Measurements from ENCODE around the gene MRC2. TPM values are rescaled to one million over a fixed set of nuclear protein-coding genes. Genes with fewer than 3 reads are reported as not detected.

MRC2 gene
- polyA plus RNA-seq, 1 experiment = 271 TPM

- Histone ChIP-seq H3K4me3 (ENCODE audit: low read depth, low read length) (no peak overlapping the region), H3K36me3 (ENCODE audit: control insufficient read depth, insufficient read depth, low read length) (no peaks in the 10 kb centered on the region), H3K27me3 (ENCODE audit: control insufficient read depth, insufficient read depth, low read length) (no peaks in the 10 kb centered on the region)
- no peak for TF ChIP-seq CTCF (IDR thresholded peaks at IDR 0.05; ENCODE audit: insufficient read depth, low read depth, low read length)
- ChIA-PET POLR2A (no interaction called here), CTCF (interaction anchor here (0.6 to 0.8 kb wide), 2 partner anchors 105 to 261 kb away, joined by 3 read pairs; no protein-coding TSS in a partner anchor)
- no peak for DNase-seq (ENCODE audit: low read depth)
Observed at GRCh38 chr17:62707425-62707739, 79.9 kb downstream of the MRC2 start.

- CTCF ChIA-PET = no interaction called here
- no peak overlapping the region for H3K4me3 ChIP-seq (ENCODE audit: low read depth, low read length)
- no peaks in the 10 kb centered on the region for H3K36me3 ChIP-seq (ENCODE audit: control insufficient read depth, insufficient read depth, low read length)
- POLR2A ChIA-PET = no interaction called here
- DNase-seq (ENCODE audit: low read depth) = no peak
- TF ChIP-seq CTCF (IDR thresholded peaks at IDR 0.05; ENCODE audit: insufficient read depth, low read depth, low read length) = no peak
- H3K27me3 ChIP-seq (ENCODE audit: control insufficient read depth, insufficient read depth, low read length) = no peaks in the 10 kb centered on the region
Observed at GRCh38 chr17:62708587-62708986, 81.1 kb downstream of the MRC2 start.

GRCh38 chr17:62712171-62712581, 84.7 kb downstream of the MRC2 start:
- DNase-seq (ENCODE audit: low read depth) = no peak
- ChIA-PET POLR2A (no interaction called here), CTCF (interaction anchor here (1.7 kb wide), 2 partner anchors 8 to 695 kb away, joined by 4 to 7 read pairs; no protein-coding TSS in a partner anchor)
- Histone ChIP-seq H3K36me3 (ENCODE audit: control insufficient read depth, insufficient read depth, low read length) (no peaks in the 10 kb centered on the region), H3K4me3 (ENCODE audit: low read depth, low read length) (no peak overlapping the region), H3K27me3 (ENCODE audit: control insufficient read depth, insufficient read depth, low read length) (no peaks in the 10 kb centered on the region)
- TF ChIP-seq CTCF (IDR thresholded peaks at IDR 0.05; ENCODE audit: insufficient read depth, low read depth, low read length) = no peak

GRCh38 chr17:62713086-62713881, 85.8 kb downstream of the MRC2 start:
- CTCF ChIA-PET = interaction anchor here (0.8 to 1.8 kb wide), 3 partner anchors 10 to 254 kb away, joined by 3 to 6 read pairs (median 4); no protein-coding TSS in a partner anchor
- Histone ChIP-seq H3K36me3 (ENCODE audit: control insufficient read depth, insufficient read depth, low read length) (no peaks in the 10 kb centered on the region), H3K4me3 (ENCODE audit: low read depth, low read length) (no peak overlapping the region), H3K27me3 (ENCODE audit: control insufficient read depth, insufficient read depth, low read length) (no peaks in the 10 kb centered on the region)
- DNase-seq (ENCODE audit: low read depth) = no peak
- no peak for TF ChIP-seq CTCF (IDR thresholded peaks at IDR 0.05; ENCODE audit: insufficient read depth, low read depth, low read length)
- POLR2A ChIA-PET = no interaction called here

GRCh38 chr17:62714016-62714777, 86.7 kb downstream of the MRC2 start:
- Histone ChIP-seq H3K27me3 (ENCODE audit: control insufficient read depth, insufficient read depth, low read length) (no peaks in the 10 kb centered on the region), H3K4me3 (ENCODE audit: low read depth, low read length) (no peak overlapping the region), H3K36me3 (ENCODE audit: control insufficient read depth, insufficient read depth, low read length) (no peaks in the 10 kb centered on the region)
- no peak for TF ChIP-seq CTCF (IDR thresholded peaks at IDR 0.05; ENCODE audit: insufficient read depth, low read depth, low read length)
- ChIA-PET CTCF (interaction anchor here (1.3 to 1.8 kb wide), 2 partner anchors 11 to 253 kb away, joined by 3 to 6 read pairs; no protein-coding TSS in a partner anchor), POLR2A (no interaction called here)
- no peak for DNase-seq (ENCODE audit: low read depth)

Data from BJ (cell line).